SU-DHL-6 (cell line): ENCODE data around the gene CT45A8.

ENCODE experiments used
- CTCF ChIP-seq: fragments of 200-600 bp; sonication (generic); IDR thresholded peaks from one replicate; pipeline ENCODE4 v1.5.1; 2017; ENCODE audit warnings: antibody characterized with exemption, mild to moderate bottlenecking, low read length, moderate library complexity; ENCODE audit not compliant: insufficient read depth, poor library complexity, severe bottlenecking
- EZH2phosphoT487 ChIP-seq: fragments of 200-600 bp; sonication (generic), shearing (Covaris generic); conservative IDR thresholded peaks from 2 replicates; pipeline ENCODE4 v1.6.1; 2018; ENCODE audit warnings: mild to moderate bottlenecking, antibody characterized with exemption, low read length, moderate library complexity, mixed read lengths

- TF ChIP-seq CTCF (no peak), EZH2phosphoT487 (no peak)
Measured at GRCh38 chrX:135890087-135890585, 35.8 kb upstream of the CT45A8 start.
